GM21723 (cell line): ENCODE data around the gene PPP1R36.
"Not testable (repeated sequence)": the region's sequence is repeated elsewhere in the genome, so short reads cannot be mapped to it uniquely, and the experiment has no call there.

ENCODE experiments used
- ATAC-seq: cut with Tn5 transposase; IDR thresholded peaks from one replicate; pipeline ENCODE4 v1.9.1; 2021; ENCODE audit warnings: mild to moderate bottlenecking, moderate library complexity; ENCODE audit not compliant: unreplicated experiment

PPP1R36 gene

DNA sequence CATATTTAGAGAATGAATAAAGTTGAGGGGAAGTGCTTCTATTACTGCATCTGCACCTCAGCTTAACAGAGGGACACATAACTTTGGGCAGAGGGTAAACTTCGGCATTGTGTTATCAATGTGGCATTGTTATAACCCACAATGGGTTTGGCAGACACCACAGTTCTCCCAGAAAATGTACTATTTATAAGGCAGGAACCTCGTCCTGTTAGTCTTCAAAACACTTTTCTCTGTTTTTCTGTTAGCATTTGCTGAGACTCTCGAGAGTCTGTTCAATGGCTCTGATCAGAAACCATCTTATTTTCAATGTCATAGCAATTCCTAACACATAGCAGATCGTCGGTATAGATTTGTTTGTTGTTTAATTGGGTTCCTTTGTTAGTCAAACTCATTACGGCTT lies 13.9 kb downstream of the PPP1R36 start:
- ATAC-seq = no peak

DNA sequence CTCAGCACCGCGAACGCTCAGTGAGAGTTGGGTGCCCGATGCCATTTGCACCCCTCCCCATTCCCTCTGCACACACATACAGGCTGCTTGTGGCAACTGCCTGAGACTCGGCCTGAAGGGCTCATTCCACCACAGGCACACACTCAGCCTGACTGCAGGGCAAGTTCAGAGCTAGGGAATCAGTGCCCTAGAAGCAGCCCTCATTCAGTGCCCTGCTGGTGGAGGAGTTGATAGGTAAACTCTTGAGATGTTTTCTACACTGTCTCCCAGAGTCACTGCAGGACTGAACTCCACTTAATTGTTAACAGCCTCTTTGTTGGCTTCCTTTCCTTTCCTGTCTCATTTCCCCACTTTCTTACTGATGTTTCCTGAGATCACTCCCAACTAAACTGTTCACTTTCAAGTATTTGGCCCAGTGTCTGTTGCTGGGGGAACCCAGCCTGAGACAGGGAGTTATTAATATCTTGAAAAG lies 16.9 kb downstream of the PPP1R36 start:
- no peak for ATAC-seq

DNA sequence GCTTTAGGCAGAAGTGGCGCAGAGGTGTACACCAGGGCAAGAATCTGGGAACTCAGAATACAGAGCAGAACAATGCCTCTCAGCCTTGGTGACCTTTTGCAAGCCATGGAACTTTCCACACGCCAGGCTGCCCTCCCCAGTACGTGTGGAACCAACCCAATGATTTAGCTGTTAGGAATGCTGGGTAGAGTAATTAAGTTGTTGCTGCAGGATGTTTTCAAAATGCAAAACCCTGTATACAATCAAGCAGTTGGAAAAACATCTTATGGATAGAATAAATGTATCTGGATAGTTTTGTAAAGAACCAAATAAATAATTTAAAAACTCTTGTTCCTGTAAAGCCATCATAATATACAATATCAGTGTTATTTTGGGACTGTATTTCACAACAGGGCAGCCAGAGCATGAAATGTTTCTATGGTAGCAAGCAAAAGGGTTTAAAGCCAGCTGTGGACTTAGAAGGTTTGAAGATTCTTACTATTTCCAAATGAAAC lies 19.4 kb downstream of the PPP1R36 start:
- ATAC-seq = no peak

DNA sequence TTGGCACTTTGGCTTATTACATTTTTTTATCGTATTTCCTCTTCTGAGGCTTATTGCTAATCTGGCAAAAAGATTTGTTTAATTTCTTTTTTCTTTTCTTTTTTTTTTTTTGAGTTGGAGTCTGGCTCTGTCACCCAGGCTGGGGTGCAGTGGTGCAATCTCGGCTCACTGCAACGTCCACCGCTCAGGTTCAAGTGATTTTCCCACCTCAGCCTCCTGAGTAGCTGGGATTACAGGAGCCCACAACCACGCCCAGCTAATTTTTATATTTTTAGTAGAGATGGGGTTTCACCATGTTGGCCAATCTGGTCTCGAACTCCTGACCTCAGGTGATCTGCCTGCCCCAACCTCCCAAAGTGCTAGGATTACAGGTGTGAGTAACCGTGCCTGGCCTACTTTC lies 19.9 kb downstream of the PPP1R36 start:
- ATAC-seq = not testable (repeated sequence)

DNA sequence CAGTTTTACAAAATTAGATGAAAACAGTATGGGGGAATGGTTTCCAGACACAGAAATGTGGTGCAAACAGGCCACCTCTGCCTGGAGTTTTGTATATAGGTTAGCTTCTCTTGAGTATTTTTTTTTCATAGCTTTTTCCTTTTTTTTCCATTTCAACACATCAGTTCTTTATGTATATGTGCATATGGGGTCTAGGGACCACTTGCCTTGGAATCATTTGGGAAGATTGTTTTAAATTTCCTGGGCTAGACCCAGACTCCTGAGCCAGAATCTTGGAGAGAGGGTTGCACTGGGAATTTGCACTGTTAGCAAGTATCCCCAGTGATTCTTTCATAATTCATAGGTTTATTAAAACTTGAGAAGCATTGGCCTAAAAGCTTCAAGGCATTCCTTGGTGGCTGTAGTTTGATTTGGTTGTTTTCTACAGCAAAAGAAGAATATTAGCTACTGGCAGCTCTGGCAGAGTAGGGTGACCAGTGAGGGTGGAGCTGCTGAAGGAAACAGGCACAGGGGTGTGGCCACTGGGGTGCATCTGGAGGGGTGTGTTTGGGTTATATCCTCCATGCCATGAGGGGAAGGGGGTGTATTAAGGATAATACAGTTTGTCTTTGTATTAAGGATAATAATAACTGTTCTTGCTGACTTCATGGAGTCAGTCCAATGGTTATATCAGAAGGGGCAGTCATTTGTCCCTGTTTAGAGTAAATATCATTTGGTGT lies 22.8 kb downstream of the PPP1R36 start:
- no peak for ATAC-seq

DNA sequence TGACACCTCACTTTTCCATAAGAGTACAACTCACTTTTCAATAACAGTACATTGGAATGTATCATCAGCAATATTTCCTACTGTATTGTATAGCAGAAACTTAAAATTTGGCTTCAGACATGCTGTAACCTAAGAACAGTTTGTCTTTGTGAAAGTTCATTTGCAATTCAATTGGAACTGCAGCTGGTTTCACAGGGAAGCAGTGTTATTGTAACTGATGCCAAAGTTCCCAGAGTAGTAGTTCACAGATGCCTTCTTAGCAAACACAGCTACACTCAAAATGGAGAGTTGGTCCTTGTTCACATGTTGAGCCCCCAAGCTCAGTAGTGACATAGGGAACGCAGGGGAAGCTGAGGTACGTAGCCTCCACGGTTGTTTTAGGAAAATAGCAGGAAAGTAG lies 23.3 kb downstream of the PPP1R36 start:
- no peak for ATAC-seq

DNA sequence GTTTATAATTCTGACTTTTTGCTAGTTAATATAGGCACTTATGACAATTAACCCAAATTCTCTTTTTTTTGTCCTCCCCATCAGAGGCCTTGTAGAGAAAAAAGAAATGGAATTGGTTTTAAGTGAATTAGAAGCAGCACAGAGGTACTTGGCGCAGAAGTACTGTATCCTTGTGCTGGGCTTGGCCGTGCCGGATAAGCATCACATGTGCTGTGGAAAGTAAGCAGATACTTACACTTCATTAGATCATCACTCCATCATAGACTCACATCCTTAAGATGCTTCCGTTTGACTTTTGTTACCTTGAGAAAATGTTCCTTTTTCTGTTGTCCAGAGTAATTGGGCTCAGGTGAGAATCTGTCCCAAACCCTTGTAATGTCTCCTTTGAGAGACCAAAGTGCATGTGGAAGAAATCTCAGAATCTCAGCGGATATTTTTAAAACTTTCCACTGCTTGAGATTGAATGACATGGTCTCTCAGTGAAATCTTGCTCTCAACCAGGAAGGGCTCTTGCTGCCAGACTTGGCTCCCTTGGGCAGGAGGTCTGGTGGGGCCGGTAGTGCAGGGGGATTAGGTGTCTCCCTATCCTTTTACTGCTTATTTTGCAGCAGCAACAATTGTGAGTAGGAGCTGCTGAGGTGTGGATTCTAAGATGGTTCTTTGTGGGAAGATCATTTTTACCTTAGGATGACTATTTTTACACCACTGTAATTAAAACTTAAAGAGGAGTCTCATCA lies 24.8 kb downstream of the PPP1R36 start:
- no peak for ATAC-seq

DNA sequence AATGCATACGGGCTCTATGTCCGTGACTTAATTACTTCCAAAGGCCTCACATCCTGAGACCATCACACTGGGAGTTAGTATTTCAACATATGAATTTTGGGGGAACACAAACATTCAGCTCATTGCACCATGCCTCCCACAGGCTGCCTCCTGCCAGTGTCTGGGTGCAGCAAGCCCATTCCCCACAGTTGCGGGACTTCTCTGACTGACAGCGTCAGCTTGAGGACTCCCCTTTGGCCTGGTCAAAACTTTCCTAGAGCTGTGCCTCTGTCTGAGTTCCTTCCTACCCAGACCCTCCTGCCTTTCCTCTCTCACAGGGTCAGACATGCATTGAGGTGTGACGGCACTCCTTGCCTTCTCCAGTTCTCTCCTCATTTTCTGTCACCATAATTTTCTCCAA lies 27.4 kb downstream of the PPP1R36 start:
- ATAC-seq = no peak

DNA sequence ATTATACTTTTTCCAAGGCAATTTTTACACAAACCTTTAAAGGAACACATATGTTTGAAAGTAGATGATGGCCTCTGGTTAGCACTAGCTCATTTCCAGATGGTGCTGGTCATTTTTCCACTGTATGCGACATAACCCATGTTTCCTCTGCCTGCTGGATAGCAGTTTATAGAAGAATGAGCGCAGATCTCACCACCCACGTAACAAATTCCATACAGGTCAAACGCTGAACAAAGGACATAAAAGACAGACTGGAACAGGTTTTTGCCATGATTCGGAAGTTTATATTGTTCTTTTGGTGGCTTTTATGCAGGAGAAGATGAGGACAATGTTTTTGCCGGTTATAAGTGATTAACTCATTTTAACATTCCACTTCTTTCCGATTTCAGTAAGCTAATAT lies 30.7 kb downstream of the PPP1R36 start:
- ATAC-seq = no peak

DNA sequence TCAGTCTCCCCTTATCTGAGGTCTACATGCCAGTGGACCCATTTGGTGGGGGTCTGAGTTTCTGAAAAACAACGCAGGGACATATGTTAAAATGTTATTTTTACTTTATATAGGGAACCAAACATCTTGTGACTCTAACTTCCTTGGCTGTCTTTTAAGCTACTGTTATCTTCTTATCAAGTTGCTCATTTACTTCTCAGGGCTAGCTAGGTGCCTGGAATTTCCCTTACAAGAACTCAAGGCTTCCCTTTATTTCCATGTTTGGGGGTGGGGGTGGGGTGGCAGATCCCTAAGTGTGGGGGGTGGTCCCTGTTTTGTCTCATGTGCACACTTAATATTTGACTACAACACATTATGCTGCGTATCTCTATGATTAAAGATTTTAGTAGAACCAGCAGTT lies 31.6 kb downstream of the PPP1R36 start:
- no peak for ATAC-seq

DNA sequence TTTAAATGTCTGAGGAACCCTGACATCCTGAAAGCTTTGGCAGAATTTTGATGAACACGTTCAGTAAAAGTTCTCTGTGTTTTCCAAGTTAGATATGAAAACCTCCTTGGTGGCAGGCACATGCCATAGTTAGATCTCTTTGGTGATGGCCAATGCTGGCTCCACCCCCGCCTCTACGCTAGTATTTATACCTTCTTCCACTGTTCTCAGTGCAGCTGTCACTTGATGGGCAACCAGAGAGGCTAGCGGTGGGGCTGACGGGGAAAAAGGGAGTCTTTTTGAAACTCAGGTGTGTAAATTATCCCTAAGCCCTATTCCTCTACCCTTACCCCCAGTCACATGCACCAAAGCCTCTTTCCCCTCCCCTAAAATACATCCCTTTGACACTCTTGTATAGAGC lies 32.1 kb downstream of the PPP1R36 start:
- no peak for ATAC-seq

DNA sequence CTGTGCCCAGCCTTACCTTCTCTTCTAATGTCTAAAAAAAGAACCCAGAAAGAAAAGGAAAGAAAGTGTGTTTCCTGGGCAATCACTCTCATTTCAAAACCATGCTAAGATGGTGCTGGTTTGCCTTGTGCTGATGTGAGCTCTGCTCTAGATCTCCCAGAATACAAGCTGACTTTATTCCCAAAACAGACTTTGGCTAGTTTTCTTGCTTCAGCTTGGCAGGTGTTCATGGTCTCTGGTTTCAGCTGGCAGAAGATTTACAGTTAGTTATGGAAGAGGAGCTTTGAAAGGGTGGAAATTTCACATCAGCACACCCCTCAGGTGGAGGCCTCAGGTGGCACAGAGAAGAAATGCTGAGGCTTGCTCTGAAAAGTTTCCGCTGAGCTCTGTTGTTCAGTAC lies 34.4 kb downstream of the PPP1R36 start:
- no peak for ATAC-seq

DNA sequence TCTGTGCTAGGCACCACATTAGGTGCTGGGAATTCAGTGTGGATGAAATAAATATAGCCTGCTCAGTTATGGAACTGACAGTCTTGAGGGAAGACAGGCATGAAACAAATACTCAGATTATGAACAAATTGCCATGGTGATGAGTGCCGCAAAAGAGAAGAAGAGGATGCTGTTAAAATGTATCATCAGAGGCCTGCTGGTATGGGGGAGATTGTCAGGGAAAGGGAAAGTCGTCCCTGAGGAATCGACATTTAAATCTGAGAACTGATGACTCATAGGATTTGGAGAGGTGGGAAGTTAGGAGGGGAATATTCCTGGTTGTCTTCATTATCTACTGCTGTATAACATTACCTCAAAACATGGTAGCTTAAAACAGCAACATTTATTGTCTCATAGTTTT lies 42.0 kb downstream of the PPP1R36 start:
- ATAC-seq = no peak

DNA sequence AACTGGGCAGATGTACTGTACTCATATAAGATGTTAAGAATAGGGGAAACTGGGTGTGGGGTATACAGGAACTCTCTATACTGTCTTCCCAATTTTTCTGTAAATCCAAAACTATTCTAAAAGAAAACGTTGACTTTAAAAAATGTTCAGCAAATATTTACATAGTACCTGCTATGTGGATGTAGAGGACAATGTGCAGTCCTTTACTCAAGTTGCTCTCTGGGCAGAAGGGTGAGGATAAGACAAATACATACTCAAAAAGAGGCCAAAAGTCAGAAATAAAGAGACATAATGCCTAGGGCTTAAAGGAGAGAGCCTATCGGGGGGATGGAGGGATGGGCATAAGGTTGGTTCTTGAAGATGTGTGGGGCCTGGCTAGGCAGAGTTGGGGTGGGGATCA lies 44.7 kb downstream of the PPP1R36 start:
- no peak for ATAC-seq

DNA sequence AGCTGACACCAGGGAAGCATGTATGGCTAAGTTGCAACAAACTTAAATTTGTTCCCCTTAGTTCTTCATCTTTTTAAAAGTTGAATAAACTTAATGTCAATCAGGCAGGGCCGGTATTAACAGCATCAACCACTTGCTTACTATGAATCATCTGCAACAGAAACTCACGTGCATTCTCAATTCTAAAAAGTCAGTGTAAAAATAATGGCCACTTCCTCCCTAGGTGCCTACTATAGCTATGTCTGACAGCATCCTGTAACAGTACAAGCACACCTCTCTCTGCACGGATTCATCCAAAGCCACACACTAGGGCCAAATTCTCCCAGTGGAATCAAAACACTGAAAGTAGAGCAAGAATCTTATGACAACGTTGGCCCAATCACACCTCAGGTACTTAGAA lies 48.6 kb downstream of the PPP1R36 start:
- peak; percentile 78 for ATAC-seq

DNA sequence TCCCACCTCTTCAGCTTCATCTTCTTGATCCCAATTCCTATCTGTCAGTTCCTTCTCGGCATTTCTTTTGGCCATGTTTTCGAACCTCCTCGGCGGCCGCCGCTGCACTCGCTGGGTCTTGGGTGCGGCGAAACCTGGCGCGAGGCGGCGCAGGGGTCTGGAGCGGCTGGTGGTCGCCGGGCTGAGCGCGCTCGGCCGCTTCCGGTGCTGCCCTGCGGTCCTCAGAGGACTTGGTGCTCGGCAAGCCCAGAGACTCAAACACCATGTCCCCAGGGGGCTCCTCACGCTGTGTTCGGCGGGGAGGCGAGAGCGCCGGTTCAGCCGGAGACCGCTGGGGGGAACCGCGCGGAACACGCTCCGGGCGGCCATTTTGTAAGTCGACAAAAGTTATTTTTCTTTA lies 51.8 kb downstream of the PPP1R36 start:
- no peak for ATAC-seq

DNA sequence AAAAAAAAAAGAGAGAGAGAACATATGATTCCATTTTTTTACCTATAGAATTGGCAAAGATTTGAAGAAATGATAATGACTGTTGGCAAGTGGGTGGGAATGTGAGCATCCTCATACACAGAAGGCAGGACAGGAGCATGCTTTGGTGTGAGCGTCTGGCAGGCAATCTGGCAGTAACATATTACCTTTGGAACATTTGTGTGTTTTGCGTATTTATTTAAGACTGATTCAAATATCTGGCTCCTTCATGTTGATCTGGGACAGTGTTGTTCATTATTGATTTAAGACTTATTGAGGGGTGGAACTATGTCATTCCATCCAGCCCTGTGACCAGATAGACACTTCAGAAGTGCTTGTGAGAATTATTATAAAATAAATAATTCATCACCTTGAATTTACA lies 53.1 kb downstream of the PPP1R36 start:
- ATAC-seq = no peak

DNA sequence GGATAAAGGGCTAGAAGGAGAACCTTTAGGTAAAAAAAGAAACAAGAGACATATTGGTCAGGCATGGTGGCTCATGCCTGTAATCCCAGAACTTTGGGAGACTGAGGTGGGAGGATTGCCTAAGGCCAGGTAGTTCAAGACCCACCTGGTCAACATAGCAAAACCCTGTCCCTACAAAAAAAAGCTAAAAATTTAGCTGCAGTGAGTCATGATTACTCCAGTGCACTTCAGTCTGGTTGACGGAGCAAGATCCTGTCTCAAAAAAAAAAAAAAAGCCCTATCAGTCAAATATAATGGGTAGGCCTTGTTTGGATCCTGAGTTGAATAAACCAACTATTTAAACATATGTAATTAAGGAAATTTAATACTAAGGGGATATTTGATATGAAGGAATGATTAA lies 54.2 kb downstream of the PPP1R36 start:
- ATAC-seq = no peak

DNA sequence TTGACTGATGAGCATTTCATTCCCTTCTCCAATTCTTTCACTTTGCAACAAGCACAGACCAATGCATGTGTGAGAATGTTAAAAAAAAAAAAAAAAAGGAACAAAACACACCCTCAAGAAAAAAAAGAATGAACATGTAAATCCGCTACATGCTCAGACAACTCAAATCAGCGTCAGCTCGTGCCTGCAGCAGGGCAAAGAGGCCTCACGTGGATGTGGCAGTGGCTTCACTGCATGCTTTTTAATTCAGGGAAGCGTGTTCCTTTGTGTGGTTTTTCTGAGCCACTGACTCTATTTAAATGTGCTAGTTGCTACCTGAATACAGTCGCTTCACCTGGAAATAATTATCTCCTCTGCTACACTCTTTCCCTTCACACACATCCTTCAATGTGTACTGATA lies 55.1 kb downstream of the PPP1R36 start:
- ATAC-seq = no peak

DNA sequence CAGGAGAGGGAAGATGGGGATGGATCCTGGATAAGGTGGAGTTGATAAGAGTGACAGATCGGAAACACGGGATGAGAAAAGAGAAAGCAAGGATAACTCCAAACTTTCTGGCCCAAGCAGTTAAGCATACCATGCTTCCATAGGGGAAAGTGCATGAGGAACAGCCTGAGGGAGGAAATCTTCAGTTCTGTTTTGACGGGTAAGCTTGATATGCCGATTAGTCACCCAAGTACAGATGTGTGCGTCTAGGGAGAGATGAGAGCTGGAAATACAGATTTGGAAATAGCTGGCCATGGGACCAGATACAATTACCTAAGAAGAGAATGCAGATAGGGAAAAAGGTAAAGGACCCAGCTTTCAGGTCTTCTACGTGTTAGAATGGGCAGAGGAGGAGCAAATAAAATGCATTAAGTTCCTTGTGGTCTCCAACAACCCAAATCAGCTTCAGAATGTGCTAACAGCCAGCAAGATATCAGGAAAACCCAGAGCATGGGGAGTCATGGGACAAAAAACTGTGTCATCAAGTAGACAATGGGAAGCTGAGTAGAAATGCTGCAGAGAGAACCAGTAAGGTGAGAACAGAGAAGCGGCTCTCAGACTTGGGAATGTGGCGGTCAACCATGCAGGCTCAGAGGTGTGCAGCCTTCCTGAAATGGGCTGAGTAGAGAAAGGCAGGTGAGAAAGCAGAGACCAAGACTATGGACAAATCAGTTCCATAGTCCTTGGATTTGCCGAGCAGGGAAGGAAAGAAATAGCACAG lies 56.3 kb downstream of the PPP1R36 start:
- no peak for ATAC-seq

DNA sequence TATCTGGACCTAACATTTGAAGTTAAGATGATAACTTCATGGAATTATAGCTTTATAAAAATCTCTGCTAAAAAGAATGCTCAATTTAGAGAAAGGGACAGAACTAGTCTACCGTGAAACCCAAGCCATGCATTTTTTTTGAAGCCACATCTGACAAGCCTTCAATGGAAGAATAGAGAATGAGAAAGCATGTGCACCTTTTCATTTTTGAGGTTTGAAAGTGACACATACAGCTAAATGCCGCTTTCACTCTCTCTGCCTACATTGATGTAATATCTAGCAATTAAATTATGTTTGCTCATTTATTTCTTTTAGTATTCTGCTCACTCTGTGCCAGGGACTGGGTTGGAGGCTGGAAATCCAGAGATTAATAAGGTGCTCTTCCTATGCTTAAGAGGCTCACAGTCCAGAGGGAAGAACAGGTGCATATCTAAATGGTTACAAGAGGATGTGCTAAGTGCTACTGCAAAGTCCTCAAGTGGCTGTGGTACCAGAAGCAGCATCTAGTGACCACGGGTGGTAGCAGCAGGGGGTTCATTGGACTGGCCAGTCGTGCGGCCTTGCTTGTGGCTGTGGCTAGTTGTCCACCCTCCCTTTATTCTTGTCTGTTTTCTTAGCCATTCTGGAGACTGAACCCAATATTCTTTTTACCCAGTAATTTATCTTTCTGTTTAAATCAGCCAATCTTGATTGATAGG lies 60.4 kb downstream of the PPP1R36 start:
- ATAC-seq = no peak
